Smooth muscle cell (in vitro differentiated cells): ENCODE results near the gene PRKAG3. TPM values are rescaled to one million over a fixed set of nuclear protein-coding genes. Genes with fewer than 3 reads are reported as not detected.
"Not testable (repeated sequence)": the region's sequence is repeated elsewhere in the genome, so short reads cannot be mapped to it uniquely, and the experiment has no call there.

Experiments used
- DNase-seq: peaks from one replicate; lab custom pipeline; 2025; ENCODE audit not compliant: unreplicated experiment; lab: John Stamatoyannopoulos, UW
- H2AFZ ChIP-seq: fragments of 200-600 bp; sonication (generic); 2 replicates; pipeline ENCODE4 v1.6.0; 2016; ENCODE audit warnings: antibody characterized with exemption, low read depth, mild to moderate bottlenecking
- H3F3A ChIP-seq: fragments of 200-600 bp; sonication (generic); 2 replicates; pipeline ENCODE4 v1.6.0; 2017; ENCODE audit warnings: antibody characterized with exemption, low read depth
- H3K27ac ChIP-seq: fragments of 200-600 bp; sonication (generic); 2 replicates; pipeline ENCODE4 v1.5.1; 2016; ENCODE audit warnings: low read depth, mild to moderate bottlenecking
- H3K27me3 ChIP-seq: fragments of 200-600 bp; sonication (generic); 2 replicates; pipeline ENCODE4 v1.6.1; 2016; ENCODE audit warnings: low read depth, mild to moderate bottlenecking
- H3K36me3 ChIP-seq: fragments of 200-600 bp; sonication (generic); 2 replicates; pipeline ENCODE4 v1.5.1; 2016; ENCODE audit warnings: low read depth
- H3K4me1 ChIP-seq: fragments of 200-600 bp; sonication (generic); 2 replicates; pipeline ENCODE4 v1.5.1; 2016; ENCODE audit warnings: low read depth
- H3K4me2 ChIP-seq: fragments of 200-600 bp; sonication (generic); 2 replicates; pipeline ENCODE4 v1.6.0; 2016; ENCODE audit warnings: mild to moderate bottlenecking
- H3K4me3 ChIP-seq: fragments of 200-600 bp; sonication (generic); 2 replicates; pipeline ENCODE4 v1.5.1; 2016; ENCODE audit warnings: mild to moderate bottlenecking
- H3K79me2 ChIP-seq: fragments of 200-600 bp; sonication (generic); 2 replicates; pipeline ENCODE4 v1.6.0; 2016; ENCODE audit warnings: low read depth, mild to moderate bottlenecking
- H3K9ac ChIP-seq: fragments of 200-600 bp; sonication (generic); 2 replicates; pipeline ENCODE4 v1.6.0; 2016; ENCODE audit warnings: low read depth
- H3K9me3 ChIP-seq: fragments of 200-600 bp; sonication (generic); replicated peaks from 2 replicates; pipeline ENCODE4 v1.5.1; 2016; ENCODE audit warnings: low read depth
- H4K20me1 ChIP-seq: fragments of 200-600 bp; sonication (generic); 2 replicates; pipeline ENCODE4 v1.6.0; 2016; ENCODE audit warnings: low read depth
- WGBS: methylation state at CpG from one replicate; pipeline ENCODE4 v1.1.7; 2016; ENCODE audit warnings: low lambda C conversion rate; 5-methylcytosine and 5-hydroxymethylcytosine counted together
- polyA plus RNA-seq: library from polyadenylated mRNA; unstranded; fragments of >200 nt; fragmentation: Nextera tagmentation; extraction: Ambion mirVana; gene quantifications from 2 replicates; pipeline ENCODE4 v1.2.1, GENCODE V29; 2016
- total RNA-seq: library from RNA; depleted of rRNA; stranded (reverse); fragments of >200 nt; gene quantifications from 2 replicates; pipeline ENCODE4 v1.2.3, GENCODE V29; 2014
- TF ChIP-seq, protein P1 (sequence below): fragments of 200-600 bp; sonication (generic); IDR thresholded peaks from 2 replicates; pipeline ENCODE4 v1.5.1; 2017; ENCODE audit warnings: borderline replicate concordance, mild to moderate bottlenecking, antibody characterized with exemption; ENCODE audit not compliant: insufficient read depth, poor library complexity, severe bottlenecking

PRKAG3 gene
- total and polyA plus RNA-seq, 2 experiments from 2014 or later: not detected

DNA sequence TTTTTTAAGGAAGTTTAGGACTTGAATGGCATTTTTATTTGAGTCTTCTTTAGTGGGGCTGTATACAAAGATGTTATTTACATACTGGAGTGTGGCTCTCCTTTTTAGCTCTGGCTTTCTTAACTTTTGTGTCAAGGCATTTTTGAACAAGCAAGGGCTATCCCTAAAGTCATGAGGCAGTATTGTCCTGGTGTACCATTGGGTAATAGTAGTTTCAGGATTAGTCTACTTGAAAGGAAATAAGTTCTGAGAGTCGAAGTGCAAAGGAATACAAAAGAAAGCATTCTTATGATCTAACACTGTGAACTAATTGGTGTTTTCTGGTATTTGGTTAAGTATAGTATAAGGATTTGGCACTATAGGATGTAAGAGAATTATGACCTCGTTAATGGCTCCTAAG is 51.6 kb downstream of the PRKAG3 start:
- Histone ChIP-seq H2AFZ (no peak overlapping the region), H3K27me3 (no peaks in the 10 kb centered on the region), H3K9me3 (no peaks in the 10 kb centered on the region), H3K36me3 (no peaks in the 10 kb centered on the region), H3K9ac (no peak overlapping the region), H3K4me3 (no peak overlapping the region), H4K20me1 (no peaks in the 10 kb centered on the region), H3K79me2 (peaks cover 5% of the 10 kb centered on the region), H3K4me2 (no peak overlapping the region), H3F3A (no peaks in the 10 kb centered on the region), H3K27ac (no peak overlapping the region), H3K4me1 (peaks cover 5% of the 10 kb centered on the region)
- no peak for DNase-seq
- WGBS: 98% methylated on average over 2 of the region's 2 CpGs
- TF ChIP-seq, protein P1, sequence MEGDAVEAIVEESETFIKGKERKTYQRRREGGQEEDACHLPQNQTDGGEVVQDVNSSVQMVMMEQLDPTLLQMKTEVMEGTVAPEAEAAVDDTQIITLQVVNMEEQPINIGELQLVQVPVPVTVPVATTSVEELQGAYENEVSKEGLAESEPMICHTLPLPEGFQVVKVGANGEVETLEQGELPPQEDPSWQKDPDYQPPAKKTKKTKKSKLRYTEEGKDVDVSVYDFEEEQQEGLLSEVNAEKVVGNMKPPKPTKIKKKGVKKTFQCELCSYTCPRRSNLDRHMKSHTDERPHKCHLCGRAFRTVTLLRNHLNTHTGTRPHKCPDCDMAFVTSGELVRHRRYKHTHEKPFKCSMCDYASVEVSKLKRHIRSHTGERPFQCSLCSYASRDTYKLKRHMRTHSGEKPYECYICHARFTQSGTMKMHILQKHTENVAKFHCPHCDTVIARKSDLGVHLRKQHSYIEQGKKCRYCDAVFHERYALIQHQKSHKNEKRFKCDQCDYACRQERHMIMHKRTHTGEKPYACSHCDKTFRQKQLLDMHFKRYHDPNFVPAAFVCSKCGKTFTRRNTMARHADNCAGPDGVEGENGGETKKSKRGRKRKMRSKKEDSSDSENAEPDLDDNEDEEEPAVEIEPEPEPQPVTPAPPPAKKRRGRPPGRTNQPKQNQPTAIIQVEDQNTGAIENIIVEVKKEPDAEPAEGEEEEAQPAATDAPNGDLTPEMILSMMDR: no peak

DNA sequence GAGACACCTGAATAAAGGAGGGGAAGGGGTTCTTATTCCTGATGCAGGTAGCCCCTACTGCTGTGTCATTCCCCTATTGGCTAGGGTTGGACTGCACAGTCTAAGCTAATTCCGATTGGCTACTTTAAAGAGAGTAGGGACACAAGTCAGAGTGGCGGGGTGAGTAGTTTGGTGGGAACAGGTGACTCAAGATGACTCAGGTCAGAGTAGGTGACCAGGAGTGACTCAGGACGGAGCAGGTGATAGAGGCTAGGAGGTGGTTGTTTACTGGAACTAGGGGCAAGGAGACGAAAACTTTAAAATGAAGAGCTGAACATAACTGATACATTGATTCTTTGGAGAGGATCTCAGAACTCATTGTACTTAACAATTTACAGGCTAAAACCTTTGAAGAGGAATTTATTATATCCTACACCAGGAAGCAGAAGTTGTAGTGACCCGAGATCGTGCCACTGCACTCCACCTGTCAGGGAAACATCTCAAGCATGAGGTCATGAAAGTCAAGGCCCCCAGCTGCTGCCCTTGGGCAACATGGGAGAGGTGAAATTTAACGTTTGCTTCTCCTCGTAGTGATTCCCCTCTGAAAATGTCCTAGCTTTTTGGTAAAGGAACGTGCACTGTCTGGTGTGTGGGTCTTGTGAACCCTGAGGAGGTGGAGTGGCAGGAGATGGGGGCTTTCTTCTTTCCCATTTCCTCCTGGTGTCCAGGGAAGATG is 54.2 kb downstream of the PRKAG3 start:
- Histone ChIP-seq H3K27ac (no peak overlapping the region), H3K27me3 (no peaks in the 10 kb centered on the region), H3K4me3 (no peak overlapping the region), H3F3A (no peaks in the 10 kb centered on the region), H3K4me2 (no peak overlapping the region), H3K9ac (no peak overlapping the region), H2AFZ (no peak overlapping the region), H3K4me1 (peaks cover 5% of the 10 kb centered on the region), H3K79me2 (no peaks in the 10 kb centered on the region), H3K9me3 (no peaks in the 10 kb centered on the region), H3K36me3 (no peaks in the 10 kb centered on the region), H4K20me1 (no peaks in the 10 kb centered on the region)
- no peak for DNase-seq
- WGBS: 83% methylated on average over 9 of the region's 9 CpGs
- TF ChIP-seq, protein P1: no peak

DNA sequence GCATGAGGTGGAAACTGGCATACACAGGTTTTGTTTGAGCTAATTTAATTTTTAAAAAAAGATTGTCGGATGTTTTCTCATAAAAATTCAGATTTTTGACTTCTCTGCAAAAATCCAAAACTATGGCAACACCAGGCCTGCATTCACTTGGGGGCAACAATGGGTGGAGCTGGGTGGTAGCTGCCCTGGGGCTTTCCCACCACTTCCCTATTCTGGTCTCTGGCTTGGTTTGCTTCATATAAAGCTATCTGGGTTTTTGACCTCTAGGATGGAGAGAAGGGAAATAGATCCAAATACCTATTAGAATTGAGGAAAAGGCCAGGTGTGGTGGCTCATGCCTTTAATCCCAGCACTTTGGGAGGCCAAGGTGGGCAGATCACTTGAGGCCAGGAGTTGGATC is 55.1 kb downstream of the PRKAG3 start:
- Histone ChIP-seq H3K4me3 (no peak overlapping the region), H3K4me2 (no peak overlapping the region), H3K27me3 (no peaks in the 10 kb centered on the region), H2AFZ (no peak overlapping the region), H3K27ac (no peak overlapping the region), H3K4me1 (peaks cover 4% of the 10 kb centered on the region), H3F3A (no peaks in the 10 kb centered on the region), H3K36me3 (no peaks in the 10 kb centered on the region), H3K9me3 (no peaks in the 10 kb centered on the region), H3K9ac (no peak overlapping the region), H3K79me2 (no peaks in the 10 kb centered on the region), H4K20me1 (no peaks in the 10 kb centered on the region)
- DNase-seq: no peak
- 100% methylated on average over 1 of the region's 1 CpG for WGBS
- TF ChIP-seq, protein P1: no peak

DNA sequence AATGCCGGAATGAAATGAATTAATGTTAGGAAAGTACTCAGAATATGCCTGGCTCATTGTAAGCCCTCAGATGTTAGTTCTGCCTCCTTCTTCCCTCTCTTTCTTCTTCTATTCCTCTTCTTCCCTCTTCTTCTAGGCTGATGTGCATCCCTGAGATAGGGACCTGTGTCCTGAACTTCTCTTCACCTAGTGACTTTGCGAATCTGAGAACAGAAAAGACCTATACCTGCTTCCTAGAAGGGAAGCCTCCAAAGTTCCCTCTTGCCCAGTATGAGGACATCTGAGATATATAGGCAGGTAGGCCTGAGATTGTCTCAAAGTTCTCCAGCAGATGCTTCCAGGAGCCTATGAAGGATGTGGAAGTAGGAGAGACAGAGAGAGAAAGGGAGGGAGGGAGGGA is 57.7 kb downstream of the PRKAG3 start:
- no peaks in the 10 kb centered on the region for H3K36me3 ChIP-seq
- no peaks in the 10 kb centered on the region for H3K9me3 ChIP-seq

DNA sequence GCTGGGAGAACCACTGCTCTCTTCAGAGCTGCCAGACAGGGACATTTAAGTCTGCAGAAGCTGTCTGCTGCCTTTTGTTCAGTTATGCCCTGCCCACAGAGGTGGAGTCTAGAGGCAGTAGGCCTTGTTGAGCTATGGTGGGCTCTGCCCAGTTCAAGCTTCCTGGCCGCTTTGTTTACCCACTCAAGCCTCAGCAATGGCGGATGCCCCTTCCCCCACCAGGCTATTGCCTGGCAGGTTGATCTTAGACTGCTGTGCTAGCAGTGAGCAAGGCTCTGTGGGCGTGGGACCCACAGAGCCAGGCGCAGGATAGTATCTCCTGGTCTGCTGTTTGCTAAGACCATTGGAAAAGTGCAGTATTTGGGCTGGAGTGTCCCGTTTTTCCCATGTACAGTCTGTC is 58.8 kb downstream of the PRKAG3 start:
- H3K9ac ChIP-seq, H3K27me3 ChIP-seq, H3K79me2 ChIP-seq, H2AFZ ChIP-seq, H3K4me3 ChIP-seq, H3F3A ChIP-seq, H3K27ac ChIP-seq, H3K4me1 ChIP-seq, H3K36me3 ChIP-seq, H3K4me2 ChIP-seq, DNase-seq, H4K20me1 ChIP-seq, H3K9me3 ChIP-seq: not testable (repeated sequence)
- WGBS: 91% methylated on average over 5 of the region's 5 CpGs

More for the DNA sequence above, 57.7 kb downstream of the PRKAG3 start:
- Histone ChIP-seq H3K4me1 (no peaks in the 10 kb centered on the region), H2AFZ (no peak overlapping the region), H4K20me1 (no peaks in the 10 kb centered on the region), H3K27ac (no peak overlapping the region), H3K79me2 (no peaks in the 10 kb centered on the region), H3K4me3 (no peak overlapping the region), H3K9ac (no peak overlapping the region), H3K4me2 (no peak overlapping the region), H3F3A (no peaks in the 10 kb centered on the region), H3K27me3 (no peaks in the 10 kb centered on the region)
- WGBS: 96% methylated on average over 2 of the region's 2 CpGs
- TF ChIP-seq, protein P1: no peak
- DNase-seq: no peak
